HG02588 (cell line): Measurements from ENCODE around the gene MLLT1.
"Not testable (repeated sequence)": the region's sequence is repeated elsewhere in the genome, so short reads cannot be mapped to it uniquely, and the experiment has no call there.

Experiments used
- ATAC-seq: cut with Tn5 transposase; IDR thresholded peaks from one replicate; pipeline ENCODE4 v1.9.1; 2021; ENCODE audit warnings: mild to moderate bottlenecking, moderate library complexity; ENCODE audit not compliant: unreplicated experiment

The MLLT1 gene

GRCh38 chr19:6279931-6280591 lies at the start of gene MLLT1:
Gene MLLT1 (minus strand): TSS chr19:6279975. CDS start chr19:6279784, 191 bp downstream.
- ATAC-seq = peak; percentile 92

DNA sequence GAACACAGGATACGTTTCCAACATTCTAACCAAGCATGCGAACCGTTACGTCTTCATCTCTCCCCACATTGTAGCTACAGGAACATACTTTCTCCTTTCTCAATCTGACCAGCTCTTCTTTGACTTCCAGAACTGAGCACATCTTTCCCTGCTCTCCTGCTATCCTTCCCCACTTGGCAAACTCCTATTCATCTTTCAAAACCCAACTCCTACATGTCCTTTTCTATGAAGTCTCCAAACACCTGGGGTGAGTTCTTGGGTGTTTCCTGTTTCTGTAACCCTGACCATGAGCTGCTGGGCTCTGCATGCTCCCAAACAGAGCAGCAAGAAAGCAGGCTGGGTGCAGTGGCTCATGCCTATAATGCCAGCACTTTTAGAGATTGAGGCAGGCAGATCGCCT lies 47.0 kb upstream of the MLLT1 start:
- ATAC-seq = no peak

- no peak for ATAC-seq
Observed at GRCh38 chr19:6325614-6326013, 45.8 kb upstream of the MLLT1 start.

- ATAC-seq = no peak
Observed at GRCh38 chr19:6324757-6325156, 45.0 kb upstream of the MLLT1 start.

DNA sequence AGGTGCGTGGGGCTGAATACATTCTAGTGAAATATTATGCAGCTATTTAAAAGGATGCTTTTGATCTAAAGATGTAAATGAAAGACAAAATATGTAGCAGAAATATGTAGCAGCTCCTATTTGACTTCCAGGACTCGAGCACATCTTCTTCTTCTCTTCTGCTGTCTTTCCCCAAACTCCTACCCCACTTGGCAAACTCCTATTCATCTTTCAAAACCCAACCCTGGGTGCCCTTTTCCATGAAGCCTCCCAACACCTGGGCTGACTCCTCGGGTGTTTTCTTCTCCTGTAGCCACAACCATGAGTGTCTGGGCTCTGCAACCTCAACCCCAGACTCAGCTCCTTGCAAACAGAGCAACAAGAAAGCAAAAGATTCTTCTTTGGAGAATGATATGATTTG lies 42.5 kb upstream of the MLLT1 start:
- no peak for ATAC-seq

- no peak for ATAC-seq
Observed at GRCh38 chr19:6319376-6319775, 39.6 kb upstream of the MLLT1 start.

DNA sequence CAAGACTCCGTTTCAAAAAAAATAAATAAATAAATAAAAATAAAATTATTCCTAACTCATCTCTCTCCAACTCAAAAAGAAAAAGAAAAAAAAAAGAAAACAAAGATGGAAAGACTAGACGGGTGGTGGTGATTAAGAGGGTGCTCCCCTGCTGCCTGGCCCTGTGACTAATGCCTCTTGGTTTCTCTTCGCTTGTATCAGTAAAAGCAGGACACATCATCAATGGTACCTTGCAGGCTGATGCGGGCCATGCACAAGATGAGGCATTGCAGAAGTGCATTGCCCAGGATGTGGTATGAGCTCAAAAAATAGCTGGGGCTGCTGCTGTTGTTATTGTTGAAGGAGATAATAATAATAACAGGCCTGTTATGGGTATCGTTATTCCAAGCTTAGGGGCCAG lies 39.0 kb upstream of the MLLT1 start:
- no peak for ATAC-seq

- ATAC-seq = not testable (repeated sequence)
Observed at GRCh38 chr19:6315646-6316045, 35.9 kb upstream of the MLLT1 start.

- no peak for ATAC-seq
Observed at GRCh38 chr19:6313398-6313969, 33.7 kb upstream of the MLLT1 start.

DNA sequence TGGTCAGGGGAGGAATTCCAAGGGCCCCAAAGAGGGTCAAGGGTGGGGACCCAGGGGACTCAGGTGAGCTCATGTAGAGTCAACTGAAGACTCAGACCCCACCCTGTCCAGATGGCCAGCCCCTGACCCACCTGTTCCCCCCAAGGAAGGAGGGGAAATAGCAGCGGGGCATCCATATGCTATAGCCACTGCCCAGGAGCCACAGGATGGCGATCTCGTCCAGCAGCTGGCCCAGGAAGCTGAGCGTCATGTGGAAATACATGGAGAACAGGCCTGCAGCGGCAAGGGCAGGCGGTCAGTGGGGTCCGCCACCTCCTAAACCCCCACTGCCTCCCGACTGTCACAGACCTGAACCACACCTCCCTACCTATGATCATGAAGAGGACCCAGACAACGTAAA lies 32.2 kb upstream of the MLLT1 start:
- ATAC-seq = no peak

- no peak for ATAC-seq
Observed at GRCh38 chr19:6298413-6298812, 18.6 kb upstream of the MLLT1 start.

DNA sequence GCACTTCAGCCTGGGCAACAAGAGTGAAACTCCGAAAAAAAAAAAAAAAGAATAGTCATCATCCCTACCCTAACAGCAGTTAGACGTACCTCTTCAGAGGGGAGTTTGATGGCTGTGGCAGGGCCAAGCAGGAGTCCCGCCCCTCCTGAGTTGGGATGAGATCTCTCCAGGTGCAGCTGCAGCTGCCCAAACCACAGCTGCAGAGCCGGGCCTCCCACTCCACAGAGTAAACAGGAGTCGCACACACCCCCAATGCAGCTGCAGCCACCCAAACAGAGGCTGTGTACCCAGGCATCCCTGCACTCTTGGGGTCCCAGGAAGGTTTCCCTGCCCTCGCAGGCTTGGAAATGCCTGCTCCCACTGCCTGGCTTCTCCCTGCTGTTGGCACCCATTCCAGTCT lies 17.4 kb upstream of the MLLT1 start:
- ATAC-seq = no peak

GRCh38 chr19:6292006-6292405 lies 12.2 kb upstream of the MLLT1 start:
- ATAC-seq = no peak

- ATAC-seq = no peak
Observed at GRCh38 chr19:6288737-6289136, 9.0 kb upstream of the MLLT1 start.

GRCh38 chr19:6287269-6287885 lies 7.6 kb upstream of the MLLT1 start:
- no peak for ATAC-seq

DNA sequence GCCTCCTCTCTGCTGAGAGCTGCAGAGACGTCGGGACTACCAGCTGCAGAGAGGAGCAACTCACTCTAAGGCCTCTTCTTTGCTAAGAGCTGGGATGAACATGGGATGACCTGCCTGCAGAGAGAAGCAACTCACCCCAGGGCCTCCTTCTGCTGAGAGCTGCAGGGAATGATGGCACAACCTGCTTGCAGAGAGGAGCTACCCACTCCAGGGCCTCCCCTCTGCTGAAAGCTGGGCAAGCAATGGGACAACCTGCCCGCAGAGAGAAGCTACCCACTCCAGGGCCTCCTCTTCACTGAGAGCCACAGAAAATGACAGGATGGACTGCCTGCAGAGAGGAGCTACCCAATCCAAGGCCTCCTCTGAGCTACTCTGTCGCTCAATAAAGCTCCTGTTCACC lies 6.9 kb upstream of the MLLT1 start:
- no peak for ATAC-seq

DNA sequence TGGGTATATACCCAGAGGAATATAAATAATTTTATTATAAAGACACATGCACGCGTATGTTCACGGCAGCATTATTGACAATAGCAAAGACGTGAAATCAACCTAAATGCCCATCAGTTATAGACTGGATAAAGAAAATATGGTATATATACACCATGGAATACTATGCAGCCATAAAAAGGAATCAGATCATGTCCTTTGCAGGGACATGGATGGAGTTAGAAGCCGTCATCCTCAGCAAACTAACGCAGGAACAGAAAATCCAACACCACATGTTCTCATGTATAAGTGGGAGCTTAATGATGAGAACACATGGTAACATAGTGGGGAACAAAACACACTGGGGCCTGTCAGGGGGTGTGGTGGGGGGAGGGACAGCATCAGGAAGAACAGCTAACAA lies 2.6 kb upstream of the MLLT1 start:
- not testable (repeated sequence) for ATAC-seq

GRCh38 chr19:6279620-6279930 lies 200 bp downstream of the MLLT1 start:
- ATAC-seq = peak; percentile 33

DNA sequence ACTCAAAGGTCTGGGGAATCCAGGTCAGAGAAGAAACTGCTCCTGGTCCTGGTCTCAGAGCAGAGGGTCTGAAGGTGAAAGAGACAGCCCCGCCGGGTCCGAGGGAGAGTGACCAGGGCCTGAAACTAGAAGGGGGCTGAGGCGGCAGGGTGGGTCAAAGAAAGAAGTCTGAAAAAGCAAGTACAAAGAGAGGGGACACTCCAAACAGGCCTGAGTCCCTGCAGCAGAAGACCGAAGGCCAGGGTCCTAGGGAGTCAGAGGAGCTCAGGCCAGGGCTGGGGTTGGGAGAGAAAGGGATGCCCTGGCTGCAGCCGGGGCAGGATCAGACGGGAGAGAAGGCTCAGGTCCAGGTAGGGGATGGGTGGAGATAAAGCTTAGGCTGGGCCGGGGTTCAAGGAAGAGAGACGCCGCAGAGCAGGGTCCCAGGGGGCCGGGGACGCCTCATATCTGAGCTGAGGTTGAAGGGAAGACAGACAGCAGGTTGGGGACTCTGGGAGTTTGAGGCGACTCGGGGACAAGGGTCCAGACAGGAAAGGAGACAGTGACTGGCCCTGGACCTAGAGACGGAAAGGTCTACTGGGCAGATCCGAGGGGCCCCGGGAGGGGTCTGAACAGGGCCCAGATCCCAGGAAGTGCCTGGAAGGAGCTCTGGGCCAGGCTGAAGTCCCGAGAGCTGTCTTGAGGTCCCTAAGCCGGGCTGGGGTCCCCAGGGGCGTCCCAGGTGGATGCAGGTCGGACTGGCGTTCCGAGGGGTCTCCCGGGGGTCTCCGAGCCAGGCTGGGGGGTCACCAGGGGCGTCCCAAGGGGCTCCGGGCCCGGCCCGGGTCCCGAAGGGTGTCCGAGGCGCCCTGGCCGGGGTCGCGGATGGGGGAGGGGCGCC lies 795 bp downstream of the MLLT1 start:
- no peak for ATAC-seq

DNA sequence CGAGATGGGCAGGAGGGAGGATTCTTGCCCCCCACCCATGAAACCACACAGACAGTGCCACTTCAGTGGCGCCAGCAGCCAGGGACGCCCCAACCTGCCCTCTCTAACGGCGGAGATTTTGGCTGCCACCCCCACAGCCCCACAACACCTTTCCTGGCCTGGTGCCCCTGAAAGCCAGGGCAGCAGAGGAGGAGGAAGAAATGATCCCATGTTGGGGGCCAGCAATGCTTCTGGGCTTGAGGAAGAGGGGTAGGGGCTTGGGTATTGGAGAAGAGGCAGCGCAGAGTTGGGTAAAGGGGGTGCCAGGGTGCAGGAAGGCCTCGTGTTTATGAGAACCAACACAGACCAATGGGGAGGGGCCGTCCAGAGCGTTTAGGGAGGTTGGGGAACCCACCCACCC lies 1.7 kb downstream of the MLLT1 start:
- ATAC-seq = no peak

DNA sequence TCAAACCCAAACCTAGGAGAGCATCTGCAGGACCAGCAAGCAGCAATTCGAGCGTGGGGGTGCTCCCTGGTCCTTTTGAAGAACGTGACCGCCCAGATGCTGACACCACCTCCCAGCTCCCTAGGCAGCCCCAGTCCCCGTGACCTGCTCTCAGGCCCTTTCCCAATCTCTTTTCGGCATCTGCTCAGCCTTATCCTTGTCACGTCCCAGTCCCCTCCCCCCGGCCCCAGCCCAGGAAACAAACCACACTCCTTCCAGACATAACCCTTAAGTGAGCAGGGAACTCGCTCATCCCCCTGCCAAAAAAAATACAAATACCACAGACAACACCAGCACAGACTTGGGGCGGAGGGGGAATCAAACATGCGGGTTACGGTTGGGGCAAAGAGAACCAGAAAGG lies 3.3 kb downstream of the MLLT1 start:
- ATAC-seq = no peak
